Liver (tissue), 9 donors: ENCODE measurements around the gene BMP10. TPM values are rescaled to one million over a fixed set of nuclear protein-coding genes. Genes with fewer than 3 reads are reported as not detected.

Source experiments
- DNase-seq: peaks from one replicate; pipeline ENCODE4 v3.0.0-alpha.2; 2017; ENCODE audit warnings: low spot score
- H3K27ac ChIP-seq, 2 donors: one replicate each; pipeline ENCODE4 v1.7.0; 2013; ENCODE audit warnings: inconsistent platforms in 2 of 2, low read length in 2 of 2, control low read depth in 1 of 2, low read depth in 1 of 2, mild to moderate bottlenecking in 1 of 2
- H3K27me3 ChIP-seq, 4 donors: one replicate each; pipeline versions ENCODE4 v1.6.1 to v1.7.0; 2013; ENCODE audit warnings: low read length in 3 of 4, inconsistent platforms in 1 of 4, mild to moderate bottlenecking in 1 of 4, moderate library complexity in 1 of 4; ENCODE audit not compliant: control insufficient read depth in 4 of 4, insufficient read depth in 4 of 4
- H3K36me3 ChIP-seq, 4 donors: one replicate each; pipeline versions ENCODE4 v1.6.1 to v1.7.0; 2013; ENCODE audit warnings: low read length in 3 of 4, mild to moderate bottlenecking in 3 of 4, low read depth in 1 of 4, moderate library complexity in 1 of 4; ENCODE audit not compliant: control insufficient read depth in 4 of 4, insufficient read depth in 3 of 4
- H3K4me1 ChIP-seq, 4 donors: one replicate each; pipeline versions ENCODE4 v1.6.1 to v1.7.0; 2013; ENCODE audit warnings: low read length in 3 of 4, mild to moderate bottlenecking in 3 of 4, moderate library complexity in 1 of 4; ENCODE audit not compliant: control insufficient read depth in 4 of 4, insufficient read depth in 4 of 4
- H3K4me3 ChIP-seq, 3 donors: one replicate each; pipeline versions ENCODE4 v1.6.1 to v1.7.0; 2013; ENCODE audit warnings: low read length in 3 of 3, control low read depth in 1 of 3, low read depth in 1 of 3, mild to moderate bottlenecking in 1 of 3
- H3K9ac ChIP-seq, 2 donors: one replicate each; pipeline ENCODE4 v1.7.0; 2013; ENCODE audit warnings: low read length in 2 of 2, mild to moderate bottlenecking in 2 of 2, moderate library complexity in 2 of 2, control low read depth in 1 of 2, low read depth in 1 of 2
- H3K9me3 ChIP-seq, 4 donors: one replicate each; pipeline versions ENCODE4 v1.6.1 to v1.7.0; 2013; ENCODE audit warnings: low read length in 3 of 4; ENCODE audit not compliant: control insufficient read depth in 4 of 4
- ATF3 ChIP-seq: IDR thresholded peaks from 2 replicates; pipeline ENCODE4 v1.6.1; 2016; ENCODE audit warnings: antibody characterized with exemption
- CTCF ChIP-seq: fragments of 150-350 bp; IDR thresholded peaks from 2 replicates; pipeline ENCODE4 v1.5.1; 2017; ENCODE audit warnings: improper control_type of control experiment, low read depth, low read length; ENCODE audit not compliant: missing input control
- EGR1 ChIP-seq, 2 donors: IDR thresholded peaks; 2 replicates each; pipeline ENCODE4 v1.6.1; 2016 to 2018; ENCODE audit warnings: antibody characterized with exemption in 2 of 2, low read depth in 2 of 2
- FOXA1 ChIP-seq: IDR thresholded peaks from 2 replicates; pipeline ENCODE4 v1.6.1; 2016; ENCODE audit warnings: antibody characterized with exemption
- FOXA2 ChIP-seq: IDR thresholded peaks from 2 replicates; pipeline ENCODE4 v1.6.1; 2016; ENCODE audit warnings: antibody characterized with exemption
- HNF4A ChIP-seq, 2 donors: conservative IDR thresholded peaks; 2 replicates each; pipeline ENCODE4 v1.6.1; 2016; ENCODE audit warnings: antibody characterized with exemption in 2 of 2, mild to moderate bottlenecking in 2 of 2
- HNF4G ChIP-seq: IDR thresholded peaks from 2 replicates; pipeline ENCODE4 v1.6.1; 2016; ENCODE audit warnings: antibody characterized with exemption
- JUND ChIP-seq, 2 donors: IDR thresholded peaks; 2 replicates each; pipeline ENCODE4 v1.6.1; 2016; ENCODE audit warnings: antibody characterized with exemption in 2 of 2
- NR2F2 ChIP-seq: IDR thresholded peaks from 2 replicates; pipeline ENCODE4 v1.6.1; 2016; ENCODE audit warnings: antibody characterized with exemption
- RAD21 ChIP-seq, 2 donors: IDR thresholded peaks; 2 replicates each; pipeline ENCODE4 v1.6.1; 2016; ENCODE audit warnings: antibody characterized with exemption in 2 of 2, mild to moderate bottlenecking in 2 of 2
- REST ChIP-seq: IDR thresholded peaks from 2 replicates; pipeline ENCODE4 v1.6.1; 2016; ENCODE audit warnings: antibody characterized with exemption, mild to moderate bottlenecking
- RXRA ChIP-seq, 2 donors: IDR thresholded peaks; 2 replicates each; pipeline ENCODE4 v1.6.1; 2017 to 2018; ENCODE audit warnings: antibody characterized with exemption in 2 of 2, mild to moderate bottlenecking in 1 of 2
- SP1 ChIP-seq: IDR thresholded peaks from 2 replicates; pipeline ENCODE4 v1.6.1; 2018; ENCODE audit warnings: antibody characterized with exemption, mild to moderate bottlenecking
- ZBTB33 ChIP-seq: IDR thresholded peaks from 2 replicates; pipeline ENCODE4 v1.6.1; 2016; ENCODE audit warnings: antibody characterized with exemption
- WGBS: extraction: QIAGEN DNeasy Blood & Tissue Kit; methylation state at CpG from one replicate; pipeline ENCODE4 v1.1.7; 2013; 5-methylcytosine and 5-hydroxymethylcytosine counted together
- polyA plus RNA-seq, 2 donors: library from polyadenylated mRNA; stranded (reverse) in 1 of 2; unstranded in 1 of 2; fragments of 200-250 nt in 1 of 2; fragments of >200 nt in 1 of 2; fragmentation: Nextera tagmentation in 1 of 2; extraction: Ambion mirVana in 1 of 2; gene quantifications; one replicate each; pipeline versions ENCODE4 v1.2.1 to v1.2.3, GENCODE V29; 2013 to 2015
- total RNA-seq, 2 donors: library from RNA; depleted of rRNA; stranded (reverse); fragments of >200 nt; gene quantifications; one replicate each; pipeline ENCODE4 v1.2.3, GENCODE V29; 2014
- donor health status: healthy.
- donor health status: healthy.
- donor health status: healthy.
- donor health status: healthy.
- donor health status: healthy.

The BMP10 gene
- total and polyA plus RNA-seq, 4 donors = 0.39 to 10.0 (median 8.7) TPM

GRCh38 chr2:68835621-68836020 is 35.6 kb downstream of the BMP10 start:
- H3K27ac ChIP-seq = no peak overlapping the region
- 94% methylated on average over 1 of the region's 1 CpG for WGBS

GRCh38 chr2:68834737-68835376 is 36.3 kb downstream of the BMP10 start:
- peaks cover 0 to 2% (median 0%) of the 10 kb centered on the region in 4 donors for H3K4me1 ChIP-seq
- no peaks in the 10 kb centered on the region for H3K9me3 ChIP-seq
- H3K9ac ChIP-seq = no peak overlapping the region
- no peaks in the 10 kb centered on the region for H3K36me3 ChIP-seq
- no peaks in the 10 kb centered on the region for H3K27me3 ChIP-seq
- WGBS = 89% methylated on average over 6 of the region's 6 CpGs
- no peak for DNase-seq
- peak overlapping the region; percentile 37 to 45 for H3K27ac ChIP-seq
- H3K4me3 ChIP-seq = no peak overlapping the region
- TF ChIP-seq SP1 (no peak), ATF3 (no peak), NR2F2 (no peak), REST (no peak), RXRA (IDR thresholded peaks at IDR 0.05) (no peak), CTCF (no peak), EGR1 (IDR thresholded peaks at IDR 0.05; ENCODE audit: low read depth in 2 of 2) (no peak), FOXA2 (no peak)

More at GRCh38 chr2:68835621-68836020, 35.6 kb downstream of the BMP10 start:
- H3K9me3 ChIP-seq = no peaks in the 10 kb centered on the region
- H3K27me3 ChIP-seq = no peaks in the 10 kb centered on the region
- no peak for DNase-seq
- no peak overlapping the region for H3K4me3 ChIP-seq
- H3K9ac ChIP-seq = no peak overlapping the region
- H3K4me1 ChIP-seq = peaks cover 0 to 2% (median 0%) of the 10 kb centered on the region in 4 donors
- no peaks in the 10 kb centered on the region for H3K36me3 ChIP-seq
- TF ChIP-seq ZBTB33 (no peak), HNF4A (conservative IDR thresholded peaks at IDR 0.05) (no peak), FOXA1 (no peak), REST (no peak), SP1 (no peak), HNF4G (no peak), JUND (IDR thresholded peaks at IDR 0.05) (no peak), RAD21 (IDR thresholded peaks at IDR 0.05) (no peak), ATF3 (no peak)
